HG03342 (cell line): ENCODE results near the gene PYY.
"Not testable (repeated sequence)": the region's sequence is repeated elsewhere in the genome, so short reads cannot be mapped to it uniquely, and the experiment has no call there.

Source experiments
- ATAC-seq: cut with Tn5 transposase; IDR thresholded peaks from one replicate; pipeline ENCODE4 v1.9.1; 2021; ENCODE audit warnings: mild to moderate bottlenecking, moderate library complexity; ENCODE audit not compliant: unreplicated experiment

PYY gene

DNA sequence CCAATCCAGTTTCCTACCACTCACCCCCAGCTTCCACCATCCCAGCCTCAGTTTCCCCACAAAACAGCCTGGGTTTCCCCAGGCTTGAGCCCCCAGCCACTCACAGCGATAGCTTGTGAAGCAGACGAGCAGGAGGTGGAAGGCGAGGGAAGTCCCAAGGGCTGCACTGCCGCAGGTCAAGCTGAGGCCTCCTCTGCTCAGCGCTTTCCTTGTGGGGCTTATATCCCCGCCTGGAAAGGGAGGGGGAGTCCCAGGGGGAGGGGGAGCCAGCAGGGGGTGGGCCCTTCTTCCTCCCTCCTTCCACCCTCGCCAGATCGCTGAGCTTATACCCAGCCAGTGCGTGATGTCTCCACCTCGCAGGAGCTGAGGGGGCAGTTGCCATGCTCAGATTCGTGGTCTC lies at the start of gene PYY:
Gene PYY (minus strand): TSS at position 195 of the 400 bp plus-strand sequence. CDS start 457 bp downstream, outside the sequence.
- no peak for ATAC-seq

DNA sequence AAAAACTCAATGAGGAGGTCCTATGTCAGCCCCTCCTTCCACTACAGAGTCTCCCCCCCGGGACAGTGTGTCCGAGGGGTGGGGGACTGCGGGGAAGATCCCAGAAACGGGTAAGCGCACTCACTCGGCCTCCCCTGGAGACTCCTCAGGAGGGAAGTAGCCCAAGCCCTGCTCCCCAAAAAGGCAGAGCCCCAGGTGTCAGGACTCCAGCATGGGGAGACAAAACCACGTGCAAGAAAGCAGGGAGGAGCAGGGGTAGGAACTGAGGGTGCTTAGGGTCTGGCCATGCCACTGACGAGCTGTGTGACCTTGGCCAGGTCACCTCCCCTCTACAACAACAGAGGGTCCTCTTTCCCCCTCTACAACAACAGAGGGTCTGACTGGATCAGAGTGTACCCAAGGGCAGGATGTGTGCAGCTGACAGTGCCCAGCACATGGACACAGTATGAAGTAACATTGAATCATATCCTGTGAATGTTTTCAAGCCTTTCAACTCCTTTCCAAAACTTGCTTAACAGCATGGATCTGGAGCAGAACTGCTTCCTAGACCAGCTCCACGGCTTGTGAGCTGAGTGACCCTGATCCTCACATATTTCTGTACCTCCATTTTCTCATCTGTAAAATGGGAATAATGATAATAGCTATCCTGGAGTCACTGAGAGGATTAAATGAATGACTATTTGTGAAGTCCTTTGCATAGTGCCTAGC lies 48.6 kb upstream of the PYY start:
- ATAC-seq = no peak

DNA sequence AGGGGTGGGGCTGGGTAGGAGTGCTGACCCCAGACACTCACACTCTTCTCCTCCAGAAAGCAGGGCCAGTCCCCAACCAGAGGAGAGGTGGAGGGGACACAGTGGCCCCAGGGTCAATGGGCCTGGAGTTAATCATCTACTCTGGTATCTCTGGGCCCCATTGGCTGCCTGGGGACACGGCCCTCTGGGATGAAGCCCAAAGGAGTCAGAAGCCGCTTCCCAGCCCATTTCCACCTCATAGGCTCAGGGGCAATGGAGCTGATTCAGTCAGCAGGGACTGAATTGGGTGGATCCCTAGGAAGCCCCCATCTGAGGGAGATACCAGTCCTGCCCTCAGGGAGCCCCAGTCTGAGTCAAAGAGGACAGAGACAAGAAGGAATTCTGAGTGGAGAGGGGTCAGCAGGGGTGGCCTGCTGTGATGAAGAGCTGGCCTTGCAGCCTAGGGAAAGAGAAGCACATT lies 47.8 kb upstream of the PYY start:
- ATAC-seq = no peak

DNA sequence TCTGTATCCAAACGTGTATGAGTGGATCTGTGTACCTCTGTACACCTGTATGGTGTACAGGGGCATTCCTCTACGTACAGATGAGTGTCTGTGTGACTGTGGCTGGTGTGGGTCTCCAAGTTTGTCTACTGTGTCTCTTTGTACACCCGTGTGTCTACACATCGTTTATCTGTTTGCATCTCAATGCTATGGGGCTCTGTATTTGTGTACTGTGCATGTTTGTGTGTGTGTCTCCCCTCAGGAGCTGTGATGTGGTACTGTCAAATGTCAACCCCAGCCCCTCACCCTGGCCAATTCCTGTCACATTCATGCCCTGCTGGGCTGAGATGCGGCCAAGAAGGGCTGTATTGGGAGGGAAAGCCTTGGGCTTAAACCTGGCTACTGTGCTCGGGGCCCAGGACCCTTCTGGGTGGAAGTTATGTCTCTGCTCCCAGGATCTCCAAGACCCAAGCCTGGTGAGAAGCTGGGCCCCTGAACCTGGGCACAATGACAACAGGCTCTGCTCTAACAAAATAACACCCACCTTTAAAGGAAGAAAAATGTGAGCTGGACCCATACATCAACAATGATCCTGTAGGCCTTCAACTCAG lies 47.2 kb upstream of the PYY start:
- no peak for ATAC-seq

DNA sequence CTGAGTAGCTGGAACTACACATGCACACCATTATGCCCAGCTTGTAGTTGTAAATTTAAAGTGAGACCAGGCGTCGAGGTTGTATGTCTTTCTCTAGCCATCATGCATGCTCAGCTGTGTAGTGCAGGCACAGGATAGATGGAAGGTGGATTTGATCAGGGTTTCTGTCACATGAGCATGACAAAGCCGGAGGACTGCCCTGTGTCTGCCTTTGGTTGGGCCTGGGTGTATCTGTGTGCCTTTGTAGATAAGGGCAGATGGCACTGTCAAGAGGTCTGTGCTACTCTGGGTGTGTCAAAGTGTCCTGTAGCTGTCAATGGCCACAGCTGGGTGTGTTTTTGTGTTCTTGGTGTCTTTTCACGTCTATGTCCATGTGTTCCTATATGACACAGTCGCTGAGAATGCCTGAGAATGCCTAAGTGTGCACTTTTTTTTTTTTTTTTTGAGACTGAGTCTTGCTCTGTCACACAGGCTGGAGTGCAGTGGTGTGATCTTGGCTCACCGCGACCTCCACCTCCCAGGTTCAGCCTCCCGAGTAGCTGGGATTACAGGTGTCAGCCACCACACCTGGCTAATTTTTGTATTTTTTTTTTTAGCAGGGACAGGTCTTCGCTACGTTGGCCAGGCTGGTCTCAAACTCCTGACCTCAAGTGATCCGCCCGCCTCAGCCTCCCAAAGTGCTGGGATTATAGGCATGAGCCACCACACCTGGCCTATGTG lies 46.6 kb upstream of the PYY start:
- ATAC-seq = no peak

DNA sequence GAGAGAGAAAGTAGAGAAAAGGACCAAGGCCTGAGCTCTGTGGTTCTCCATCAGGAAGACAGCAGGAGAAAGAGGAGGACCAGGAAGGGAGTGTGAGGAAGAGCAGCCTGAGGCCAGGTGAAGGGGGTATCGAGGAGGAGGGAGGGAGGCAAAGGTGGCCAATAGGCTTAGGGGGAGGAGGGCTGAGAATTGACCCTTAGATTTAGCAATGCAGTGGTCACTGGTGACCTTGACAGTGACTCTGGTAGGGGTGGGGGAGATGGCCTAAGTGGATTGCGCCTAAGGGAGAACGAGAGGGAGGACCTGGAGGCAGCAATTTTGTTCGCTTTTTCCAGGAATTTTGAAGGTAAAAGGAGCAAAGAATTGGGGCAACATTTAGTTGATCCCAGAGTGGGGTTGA lies 45.3 kb upstream of the PYY start:
- no peak for ATAC-seq

DNA sequence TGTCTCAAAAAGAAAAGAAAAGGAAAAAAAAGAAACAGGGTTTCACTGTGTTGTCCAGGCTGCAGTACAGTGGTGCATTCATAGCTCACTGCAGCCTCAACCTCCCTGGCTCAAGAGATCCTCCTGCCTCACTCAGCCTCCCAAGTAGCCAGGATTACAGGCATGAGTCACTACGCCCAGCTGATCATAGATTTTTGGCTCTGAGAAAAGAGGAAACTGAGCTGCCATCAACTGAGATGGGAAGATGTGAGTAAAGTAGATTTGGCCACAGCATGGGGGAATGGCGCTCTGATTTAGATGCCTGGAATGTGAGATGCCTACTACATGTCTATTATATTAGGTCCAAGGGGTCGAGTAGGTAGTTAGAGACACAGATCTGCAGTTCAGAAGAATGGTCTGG lies 44.8 kb upstream of the PYY start:
- ATAC-seq = no peak

DNA sequence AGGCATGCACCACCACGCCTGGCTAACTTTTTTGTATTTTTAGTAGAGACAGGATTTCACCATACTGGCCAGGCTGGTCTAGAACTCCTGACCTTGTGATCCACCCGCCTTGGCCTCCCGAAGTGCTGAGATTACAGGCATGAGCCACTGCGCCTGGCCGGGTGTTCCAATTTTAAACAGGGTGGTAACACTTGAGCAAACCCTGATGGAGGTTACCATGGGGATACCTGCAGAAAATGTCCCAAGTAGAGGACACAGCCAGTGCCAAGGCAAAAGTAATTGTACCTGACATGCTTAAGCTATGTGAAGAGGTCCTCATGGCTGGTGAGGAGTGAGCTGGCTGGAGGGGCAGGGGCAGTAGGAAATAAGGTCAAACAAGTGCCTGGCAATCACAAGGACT lies 43.4 kb upstream of the PYY start:
- not testable (repeated sequence) for ATAC-seq

DNA sequence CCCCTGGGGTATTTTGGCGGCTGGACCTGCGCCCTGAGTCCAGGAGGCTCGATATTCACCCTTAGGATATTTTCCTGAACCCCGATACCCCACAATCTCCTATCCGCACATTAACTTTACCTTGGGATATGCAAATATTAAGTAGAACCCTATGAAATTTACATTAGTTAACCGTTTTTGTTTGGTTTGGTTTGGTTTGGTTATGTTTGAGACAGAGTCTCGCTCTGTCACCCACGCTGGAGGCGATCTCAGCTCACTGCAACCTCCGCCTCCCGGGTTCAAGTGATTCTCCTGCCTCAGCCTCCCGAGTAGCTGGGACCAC lies 41.4 kb upstream of the PYY start:
- ATAC-seq = no peak

DNA sequence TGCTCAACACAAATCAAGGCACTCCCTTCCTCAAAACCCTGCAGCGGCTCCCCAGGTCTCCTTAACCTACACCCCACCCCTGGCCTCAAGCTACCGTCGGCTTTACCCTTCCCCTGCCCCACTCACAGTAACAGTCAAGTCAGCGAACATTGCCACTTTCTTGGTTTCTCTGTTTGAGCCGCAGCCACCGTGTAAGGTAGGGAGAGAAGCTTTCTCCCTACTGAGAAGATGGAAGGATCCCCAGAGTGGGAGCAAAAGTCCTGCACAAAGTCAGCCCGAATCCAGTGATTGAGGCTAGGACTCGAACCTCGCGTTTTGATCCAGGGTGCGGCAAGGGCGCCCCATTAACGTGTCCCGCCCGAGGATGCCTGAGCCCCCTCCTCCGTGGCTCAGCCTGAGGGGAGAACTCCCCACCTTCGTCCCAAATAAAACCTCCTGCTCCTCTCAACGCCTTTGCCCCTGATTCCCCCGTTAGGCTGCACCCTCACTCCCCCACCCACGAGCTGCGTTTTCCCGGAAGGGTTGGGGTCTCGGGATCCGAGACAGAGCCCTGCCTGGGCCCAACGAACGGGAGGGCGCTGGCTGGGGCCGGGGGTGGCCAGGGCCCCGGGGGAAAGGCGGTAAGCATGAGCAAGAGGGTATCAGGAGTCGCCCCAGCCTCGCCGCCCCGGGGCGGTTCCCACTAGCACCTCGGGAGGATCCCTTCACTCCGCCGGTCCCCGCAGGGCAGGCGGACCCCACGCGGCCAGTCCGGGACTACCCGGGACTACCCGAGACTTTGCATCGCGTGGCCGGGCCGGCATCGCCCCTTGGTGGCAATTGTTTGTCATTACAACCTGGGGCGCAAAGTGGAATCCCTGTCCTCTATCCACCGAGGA lies 40.8 kb upstream of the PYY start:
- no peak for ATAC-seq

DNA sequence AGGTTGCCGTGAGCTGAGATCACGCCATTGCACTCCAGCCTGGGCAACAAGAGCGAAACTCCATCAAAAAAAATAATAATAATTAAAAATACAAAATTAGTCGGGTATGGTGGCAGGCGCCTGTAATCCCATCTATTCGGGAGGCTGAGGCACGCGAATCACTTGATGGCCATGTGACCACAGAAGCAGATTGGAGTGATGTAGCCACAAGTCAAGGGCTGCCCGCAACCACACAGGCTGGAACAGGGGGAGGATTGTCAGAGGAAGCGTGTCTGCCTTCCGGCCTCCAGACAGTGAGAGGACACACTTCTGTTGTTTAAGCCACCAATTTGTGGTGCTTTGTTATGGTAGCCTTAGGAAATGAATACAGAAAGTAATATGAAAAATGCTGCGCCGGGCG lies 38.9 kb upstream of the PYY start:
- ATAC-seq = no peak

DNA sequence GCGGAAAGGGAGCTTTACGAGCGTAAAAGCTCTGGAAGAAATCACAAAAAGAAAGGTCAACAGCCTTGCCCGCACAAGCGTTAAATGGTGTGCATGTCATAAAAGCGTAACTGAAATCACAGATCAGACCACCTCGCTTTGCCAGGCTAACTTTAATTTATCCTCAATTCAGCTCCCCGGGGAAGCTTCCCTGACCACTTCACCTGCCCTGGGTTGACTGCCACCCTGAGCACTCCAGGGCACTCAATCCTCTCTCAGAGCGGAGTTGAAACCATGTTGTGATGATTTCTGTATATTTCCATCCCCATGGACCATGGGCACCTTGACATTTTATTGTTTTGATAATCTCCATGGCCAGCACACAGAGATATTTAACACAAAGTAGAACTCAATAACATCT lies 34.6 kb upstream of the PYY start:
- no peak for ATAC-seq

DNA sequence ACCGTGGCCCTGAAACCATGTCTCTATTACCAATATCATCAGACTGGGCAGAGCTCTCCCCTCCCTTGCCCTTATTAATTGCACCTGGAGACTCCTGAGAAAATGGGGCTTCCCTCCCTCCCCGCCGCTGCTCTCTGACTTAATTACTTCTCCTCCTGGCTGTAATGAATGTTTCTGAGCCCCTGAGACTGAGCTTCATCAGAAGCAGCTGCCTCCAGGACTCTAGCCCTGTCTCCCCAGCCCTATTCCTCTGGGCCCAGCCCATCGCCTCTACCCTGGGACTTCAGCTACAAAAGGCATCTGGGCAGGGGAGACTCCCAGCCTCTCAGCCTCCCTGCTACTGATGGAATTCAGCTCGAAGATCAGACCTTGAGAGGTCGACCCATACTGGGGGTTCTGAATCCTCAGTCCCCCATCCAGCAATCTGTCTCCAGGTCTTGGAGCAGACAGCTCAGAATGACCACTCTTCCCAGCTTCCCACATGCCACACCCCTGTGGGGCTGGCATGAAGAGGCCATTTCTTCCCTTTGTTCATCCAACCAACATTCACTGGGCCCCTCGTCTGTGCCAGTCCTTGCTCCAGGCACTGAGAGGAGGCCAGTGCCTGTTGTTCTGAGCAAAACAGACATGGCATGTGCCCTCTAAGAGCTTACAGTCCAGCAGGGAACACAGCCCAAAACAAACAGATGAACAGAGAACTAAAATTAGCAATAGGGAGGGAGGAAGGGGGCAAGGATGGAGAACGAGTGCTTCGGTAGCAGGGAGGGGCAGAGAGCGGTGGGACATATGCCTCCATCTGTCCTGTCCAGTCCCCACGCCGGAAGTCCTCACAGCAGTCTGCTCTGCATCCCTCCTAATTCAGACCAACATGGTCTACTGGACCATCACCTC lies 33.6 kb upstream of the PYY start:
- no peak for ATAC-seq

DNA sequence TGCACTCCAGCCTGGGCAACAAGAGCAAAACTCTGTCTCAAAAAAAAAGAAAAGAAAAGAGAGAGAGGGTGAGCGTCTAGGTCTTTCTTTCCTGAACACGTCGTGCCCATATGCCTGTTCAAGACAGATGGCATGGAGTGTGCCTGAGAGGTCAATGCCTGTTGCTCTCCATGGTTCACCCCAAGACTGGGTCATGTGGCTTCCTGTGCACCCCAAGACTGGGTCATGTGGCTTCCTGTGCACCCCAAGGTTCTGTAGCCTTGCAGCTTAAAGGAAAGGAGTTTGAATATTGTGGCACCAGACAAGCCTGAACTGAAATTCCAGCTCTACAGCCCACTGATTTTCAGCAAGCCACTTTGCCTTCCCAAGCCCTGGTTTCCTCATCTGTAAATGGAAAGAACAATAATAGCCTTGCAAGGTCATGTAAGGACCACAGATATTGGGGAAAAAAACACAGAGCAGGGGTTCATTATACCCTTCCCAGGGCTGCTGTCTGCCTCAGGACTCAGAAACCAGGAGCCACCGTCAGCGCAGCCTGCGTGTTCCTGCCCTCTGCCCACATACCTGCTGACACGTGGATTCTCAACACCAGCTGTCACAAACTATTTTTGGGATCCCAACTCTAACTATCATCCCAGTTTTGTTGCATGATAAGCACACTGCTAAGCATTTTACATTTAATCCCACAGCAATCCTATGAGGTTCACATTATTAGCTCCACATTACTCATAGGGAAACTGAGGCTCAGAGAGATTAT lies 32.7 kb upstream of the PYY start:
- ATAC-seq = no peak

DNA sequence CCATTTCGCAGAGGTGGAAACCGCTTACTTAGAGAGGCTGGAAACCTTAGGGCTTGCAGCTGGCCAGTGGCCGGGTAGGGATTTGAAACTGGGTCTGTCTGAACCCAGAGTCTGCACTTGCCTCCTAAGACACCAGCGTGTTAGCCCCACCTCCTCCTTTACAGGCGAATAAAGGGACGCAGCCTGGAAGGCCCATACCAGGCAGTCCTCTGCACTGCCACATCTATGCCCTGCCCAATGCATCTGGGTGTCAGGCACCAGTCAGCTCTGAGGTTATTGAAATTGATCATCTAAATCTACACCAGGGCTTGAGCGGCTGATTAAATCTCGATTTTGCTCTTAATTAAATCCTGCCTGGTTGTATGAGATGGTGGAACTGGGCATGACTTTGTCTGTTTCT lies 30.8 kb upstream of the PYY start:
- no peak for ATAC-seq

DNA sequence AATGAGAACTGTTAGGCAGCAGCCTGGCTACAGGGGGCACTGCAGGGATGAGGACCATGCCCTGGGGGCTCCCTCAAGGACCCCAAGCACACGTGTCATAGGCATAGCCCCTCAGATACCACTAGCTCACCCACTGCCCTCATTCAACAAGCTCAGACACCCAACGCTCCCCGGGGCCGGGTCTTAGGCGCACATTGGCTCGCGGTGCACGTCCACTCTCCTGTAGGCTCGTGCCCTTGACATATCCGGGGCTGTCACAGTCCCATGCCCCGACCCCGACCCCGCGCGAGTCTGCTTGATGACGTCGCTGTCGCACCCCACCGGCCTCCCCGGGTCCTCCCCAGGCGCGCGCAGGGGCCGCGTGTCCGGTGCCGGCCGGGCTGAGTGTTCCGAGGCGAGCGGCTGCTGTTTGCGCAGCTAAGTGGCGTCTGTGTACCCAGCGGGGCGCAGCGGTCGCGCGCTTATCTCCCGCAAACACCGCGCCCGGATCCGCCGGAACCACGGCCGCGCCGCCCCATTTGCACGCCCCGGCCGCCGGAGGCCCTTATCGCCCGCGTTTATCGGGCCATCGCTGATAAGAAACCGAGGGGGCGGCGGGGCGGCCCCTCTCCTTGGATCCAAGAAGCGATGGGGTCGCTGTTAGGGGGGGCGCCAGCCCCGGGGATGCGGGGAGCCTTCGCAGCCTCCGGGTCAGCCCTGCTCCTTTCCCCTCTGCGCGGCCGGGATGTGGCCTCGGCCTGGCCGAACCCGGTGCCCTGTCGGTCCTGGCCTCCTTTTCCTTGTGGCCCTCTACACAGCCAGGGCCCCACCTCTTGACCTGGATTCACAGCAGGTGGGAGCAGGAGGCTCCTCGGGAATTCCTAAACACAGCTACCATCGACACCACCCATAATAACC lies 30.0 kb upstream of the PYY start:
- ATAC-seq = no peak

DNA sequence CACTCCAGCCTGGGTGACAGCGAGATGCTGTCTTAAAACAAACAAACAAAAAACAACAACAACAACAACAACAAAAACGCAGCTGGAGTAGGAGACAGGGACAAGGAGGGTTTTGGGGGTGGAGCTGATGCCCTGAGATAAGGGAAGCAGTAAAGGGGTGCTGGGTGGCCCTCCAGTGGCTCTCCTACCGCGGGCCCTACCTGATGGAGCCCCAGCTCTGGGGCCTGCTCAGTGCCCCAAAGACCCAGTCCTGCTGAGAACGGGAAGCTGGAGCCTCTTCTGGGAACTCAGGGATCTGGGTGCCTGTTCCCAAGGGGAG lies 29.4 kb upstream of the PYY start:
- ATAC-seq = no peak

DNA sequence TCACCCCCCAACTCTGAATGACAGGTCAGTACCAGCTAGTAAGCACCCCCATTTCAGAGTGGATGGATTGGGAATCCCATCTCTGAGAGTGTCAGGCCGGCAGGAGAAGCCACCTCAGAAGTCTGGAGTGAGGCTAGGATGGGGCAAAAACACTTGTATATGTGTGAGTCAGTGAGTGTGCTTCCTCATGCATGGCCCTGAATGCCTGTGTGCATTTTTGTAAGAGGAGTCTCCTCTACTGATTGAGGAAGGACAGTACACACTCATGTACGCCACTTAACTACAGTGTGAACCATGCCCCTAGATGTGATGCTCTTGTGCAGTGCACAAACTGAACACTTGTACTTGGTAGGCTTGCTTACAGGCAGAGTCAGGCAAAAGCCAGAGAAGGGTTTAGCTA lies 28.4 kb upstream of the PYY start:
- ATAC-seq = no peak

DNA sequence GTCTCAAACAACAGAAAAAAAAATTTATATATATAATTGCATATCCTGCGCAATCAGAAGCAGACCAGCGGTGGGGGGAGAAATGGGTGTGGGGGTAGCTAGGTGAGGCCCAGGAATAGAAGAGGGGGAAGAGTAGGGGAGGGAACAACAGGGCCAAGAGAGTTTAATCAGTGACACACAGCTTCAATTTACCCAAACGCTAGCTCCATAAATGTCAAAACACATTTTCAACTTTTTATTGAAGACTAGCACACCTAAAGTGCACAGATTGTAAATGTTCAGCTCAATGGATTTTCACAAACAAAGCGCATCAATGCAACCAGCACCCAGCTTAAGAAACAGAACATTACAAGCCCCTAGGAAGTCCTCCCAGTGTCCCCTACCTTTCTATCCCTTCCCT lies 25.9 kb upstream of the PYY start:
- ATAC-seq = no peak
